Uterine smooth muscle cell (primary cell): ENCODE data around the gene ACSM2A. TPM values are rescaled to one million over a fixed set of nuclear protein-coding genes. Genes with fewer than 3 reads are reported as not detected.

Experiments
- total RNA-seq: library from RNA; depleted of rRNA; stranded (reverse); fragments of >200 nt; gene quantifications from 2 replicates; pipeline ENCODE4 v1.2.3, GENCODE V29; 2014

Gene ACSM2A, protein sequence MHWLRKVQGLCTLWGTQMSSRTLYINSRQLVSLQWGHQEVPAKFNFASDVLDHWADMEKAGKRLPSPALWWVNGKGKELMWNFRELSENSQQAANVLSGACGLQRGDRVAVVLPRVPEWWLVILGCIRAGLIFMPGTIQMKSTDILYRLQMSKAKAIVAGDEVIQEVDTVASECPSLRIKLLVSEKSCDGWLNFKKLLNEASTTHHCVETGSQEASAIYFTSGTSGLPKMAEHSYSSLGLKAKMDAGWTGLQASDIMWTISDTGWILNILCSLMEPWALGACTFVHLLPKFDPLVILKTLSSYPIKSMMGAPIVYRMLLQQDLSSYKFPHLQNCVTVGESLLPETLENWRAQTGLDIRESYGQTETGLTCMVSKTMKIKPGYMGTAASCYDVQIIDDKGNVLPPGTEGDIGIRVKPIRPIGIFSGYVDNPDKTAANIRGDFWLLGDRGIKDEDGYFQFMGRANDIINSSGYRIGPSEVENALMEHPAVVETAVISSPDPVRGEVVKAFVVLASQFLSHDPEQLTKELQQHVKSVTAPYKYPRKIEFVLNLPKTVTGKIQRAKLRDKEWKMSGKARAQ
- not detected in 2 replicates for total RNA-seq

DNA sequence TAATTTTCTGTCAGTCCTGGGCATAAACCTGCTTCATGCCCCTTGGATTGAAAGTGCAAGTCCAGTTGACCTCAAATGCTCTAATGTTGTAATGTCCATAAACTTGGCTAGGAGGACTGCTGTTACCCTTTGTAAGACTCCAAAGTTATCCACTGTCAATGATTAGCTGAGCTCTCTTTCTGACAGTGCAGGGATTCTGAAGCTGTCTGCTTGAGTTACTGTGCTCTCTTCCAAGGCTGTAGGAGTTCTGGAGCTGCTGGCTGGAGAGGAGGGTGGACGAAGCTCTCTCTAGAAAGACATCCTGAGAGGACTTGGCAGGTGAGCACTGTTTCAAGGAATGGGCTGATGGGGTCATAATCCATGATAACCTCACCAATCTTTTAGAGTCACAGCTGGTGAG lies at the start of gene ACSM2A:
TSS of gene ACSM2A (plus strand) at position 158 of the 400 bp plus-strand sequence. CDS start 8,594 bp downstream, outside the sequence.

DNA sequence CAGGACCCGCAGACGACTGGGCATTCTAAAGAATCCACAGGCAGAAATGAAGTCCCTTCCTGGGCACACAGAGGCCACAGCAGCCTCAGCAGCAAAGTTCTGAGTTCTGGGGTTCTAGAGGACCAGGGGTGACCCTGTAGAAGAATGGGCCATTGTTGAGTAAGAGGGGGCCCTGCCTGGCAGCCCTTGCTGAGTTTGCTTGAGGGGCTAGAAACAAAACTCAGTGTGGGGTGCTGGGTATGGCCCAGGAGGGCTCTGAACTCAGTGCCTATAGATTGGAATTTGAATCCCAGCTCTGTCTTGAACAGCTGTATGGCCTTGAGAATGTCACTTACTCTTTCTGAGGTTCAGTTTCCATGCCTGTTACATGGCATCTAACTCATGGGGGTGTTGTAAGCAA lies 46.7 kb upstream of the ACSM2A start, which contains the start of gene PDILT:
TSS of gene PDILT (minus strand) at position 101 of the 400 bp plus-strand sequence. CDS start 5,437 bp downstream, outside the sequence.

DNA sequence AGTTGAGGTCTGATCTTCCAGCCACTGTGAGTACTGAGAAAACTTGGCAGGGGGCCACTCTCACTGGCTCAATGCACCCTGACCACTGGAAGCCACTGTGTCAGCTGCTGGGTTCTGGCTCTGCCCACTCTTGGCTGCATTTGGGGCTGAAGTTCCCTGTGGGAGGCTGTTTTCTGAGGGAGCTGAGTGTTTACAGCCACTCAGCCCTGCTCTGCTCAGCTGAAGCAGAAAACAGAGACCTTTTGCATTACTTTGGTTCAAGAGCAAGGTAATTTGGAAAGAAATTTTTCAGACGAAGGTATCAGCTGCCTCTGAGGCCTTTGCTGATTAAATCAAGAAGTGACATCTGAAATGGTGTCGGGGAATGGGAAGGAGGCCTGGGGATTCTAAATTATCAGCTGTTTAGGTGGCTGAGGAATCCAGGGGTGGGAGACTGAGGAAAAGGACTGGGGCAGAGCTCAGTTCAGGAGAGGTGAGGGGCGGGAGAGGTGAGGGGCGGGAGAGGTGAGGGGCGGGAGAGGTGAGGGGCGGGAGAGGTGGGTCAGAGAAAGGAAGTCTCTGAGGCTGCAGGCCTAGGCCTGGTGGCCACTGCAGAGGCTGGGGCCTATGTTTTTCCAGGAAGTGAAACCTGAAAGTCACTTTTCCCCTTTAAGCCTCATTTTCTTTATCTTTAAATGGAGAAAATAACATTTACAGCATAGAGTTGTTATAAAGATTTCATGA lies 41.8 kb upstream of the ACSM2A start, which contains the start of gene ACSM5:
TSS of gene ACSM5 (plus strand) at position 137 of the 723 bp plus-strand sequence. CDS start 1,951 bp downstream, outside the sequence.

Other genes starting within 250 kb of the ACSM2A start
- not detected in 2 replicates for gene GP2, start 124.0 kb upstream of the ACSM2A start, total RNA-seq
- gene UMOD, start 98.8 kb upstream of the ACSM2A start, total RNA-seq = not detected in 2 replicates
- gene PDILT, start 46.8 kb upstream of the ACSM2A start, total RNA-seq = not detected in 2 replicates
- gene ACSM5, start 42.0 kb upstream of the ACSM2A start, total RNA-seq = 0.50 and 0.66 TPM in 2 replicates
- not detected in 2 replicates for gene ACSM2B, start 124.8 kb downstream of the ACSM2A start, total RNA-seq
- 0.11 TPM in 1 of 2 replicates, not detected in the other for gene ACSM1, start 246.2 kb downstream of the ACSM2A start, total RNA-seq